HPDE6-E6E7 (cell line): ENCODE measurements around the gene STOX2.

Experiments
- DNase-seq: peaks from one replicate; pipeline ENCODE4 v3.0.0; 2011; ENCODE audit warnings: missing footprints; ENCODE audit errors: extremely low spot score

The STOX2 gene

GRCh38 chr4:183888564-183888963, 16.5 kb upstream of the STOX2 start:
- no peak for DNase-seq

DNA sequence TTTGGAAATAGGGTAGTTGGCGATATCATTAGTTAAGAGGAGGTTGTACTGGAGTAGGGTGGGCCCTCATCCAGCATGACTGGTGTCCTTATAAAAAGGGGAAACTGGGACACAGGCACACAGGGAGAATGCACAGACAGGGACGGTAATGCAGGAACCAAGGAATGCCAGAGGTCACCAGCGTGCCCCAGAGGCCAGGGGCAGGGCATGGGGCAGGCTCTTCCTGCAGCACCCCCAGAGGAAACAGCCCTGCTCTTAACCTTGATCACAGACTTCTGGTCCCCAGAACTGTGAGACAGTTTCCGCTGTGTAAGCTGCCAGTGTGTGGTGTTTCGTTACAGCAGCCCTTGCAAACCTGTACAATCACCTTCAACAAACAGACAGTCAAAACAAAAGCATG, 15.9 kb upstream of the STOX2 start:
- DNase-seq: no peak

GRCh38 chr4:183897193-183897592, 7.9 kb upstream of the STOX2 start:
- DNase-seq: no peak

GRCh38 chr4:183898456-183898855, 6.7 kb upstream of the STOX2 start:
- DNase-seq: no peak

DNA sequence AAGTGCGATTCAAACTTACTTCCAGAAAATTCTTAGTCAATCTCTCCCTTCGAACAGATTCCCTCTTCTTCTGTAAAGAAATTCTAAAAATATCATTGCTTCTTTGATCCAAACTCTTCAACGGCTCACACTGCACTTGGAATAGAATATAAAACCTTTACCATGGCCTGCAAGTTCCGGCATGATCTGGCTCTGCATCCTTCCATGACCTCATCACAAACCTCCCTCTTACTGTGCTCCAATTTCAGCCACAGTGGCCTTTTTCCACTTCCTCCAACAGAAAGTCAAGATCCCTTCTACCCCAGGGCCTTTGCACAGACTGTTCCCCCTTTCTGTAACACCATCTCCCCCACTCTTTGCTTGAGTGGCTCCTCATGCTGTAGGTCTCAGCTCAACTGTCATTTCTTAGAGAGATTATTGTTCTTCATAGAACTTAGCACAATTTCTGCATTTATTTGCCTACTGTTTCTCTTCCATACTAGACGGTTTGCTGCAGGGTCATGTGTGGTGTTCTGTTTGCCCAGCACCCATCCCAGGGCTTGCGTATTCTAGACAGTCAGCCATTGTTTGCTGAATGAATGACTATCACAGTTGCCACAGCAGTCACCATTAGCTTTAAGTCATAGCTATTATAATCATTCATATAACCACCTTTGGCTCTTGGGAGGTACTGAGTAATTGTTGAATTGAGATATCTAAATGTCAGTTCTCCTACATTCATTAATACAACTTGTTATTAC, 1.9 kb upstream of the STOX2 start:
- no peak for DNase-seq

DNA sequence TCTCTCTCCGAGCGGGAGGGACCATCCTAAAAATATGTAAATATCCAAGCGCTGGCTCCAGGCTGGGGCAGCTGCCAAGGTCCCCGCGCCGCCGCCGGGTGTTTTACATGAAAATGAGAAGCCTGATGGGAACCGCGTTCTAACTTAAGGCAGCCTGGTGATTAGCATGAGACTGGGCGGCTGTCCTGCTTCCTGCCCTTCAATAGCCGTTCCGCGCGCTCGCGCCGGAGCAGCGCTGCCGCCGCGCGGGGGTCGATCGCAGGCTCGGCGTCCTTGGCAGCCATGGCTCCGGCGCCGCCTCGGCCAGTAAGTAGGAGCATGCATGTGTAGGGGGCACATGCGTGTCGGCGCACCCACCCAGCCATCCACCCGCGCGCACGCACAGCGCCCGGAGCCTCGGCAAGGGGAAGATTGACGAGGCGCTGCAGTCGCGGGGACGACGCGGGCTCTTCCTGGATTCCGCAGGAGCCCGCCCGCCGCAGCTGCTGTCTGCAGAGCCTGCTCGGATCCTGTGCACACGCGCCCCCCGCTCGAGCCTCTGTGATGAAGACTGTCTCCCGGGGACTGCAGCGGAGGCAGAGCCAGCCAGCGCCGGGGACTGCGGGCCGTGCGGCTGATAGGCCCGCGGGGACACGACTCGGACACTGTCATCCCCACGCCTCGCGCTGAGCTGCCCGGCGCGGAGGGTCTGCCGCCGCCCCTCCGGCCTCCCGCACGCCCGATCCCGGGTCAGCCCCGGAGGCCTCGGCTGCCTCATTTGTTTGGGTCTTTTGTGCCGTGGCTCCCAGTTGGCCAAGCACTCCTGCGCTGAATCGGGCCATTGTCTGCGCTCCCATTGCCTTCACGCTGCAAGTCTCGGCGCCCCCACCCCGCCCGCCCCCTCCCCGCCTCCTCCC, 734 bp downstream of the STOX2 start:
- DNase-seq: peak; percentile 12

DNA sequence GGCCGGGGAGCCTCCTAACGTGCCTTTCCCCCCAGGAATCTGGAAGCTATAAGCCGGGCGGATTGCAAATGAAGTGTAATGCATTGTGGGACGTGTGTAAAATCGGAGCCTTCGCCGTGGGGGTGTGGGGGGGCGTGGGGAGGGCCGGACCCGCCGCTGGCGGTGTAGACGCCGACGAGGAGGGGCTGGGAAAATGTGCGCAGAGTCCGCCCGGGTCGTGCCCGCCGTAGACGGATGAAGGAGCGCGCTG, 1.3 kb downstream of the STOX2 start:
- no peak for DNase-seq

DNA sequence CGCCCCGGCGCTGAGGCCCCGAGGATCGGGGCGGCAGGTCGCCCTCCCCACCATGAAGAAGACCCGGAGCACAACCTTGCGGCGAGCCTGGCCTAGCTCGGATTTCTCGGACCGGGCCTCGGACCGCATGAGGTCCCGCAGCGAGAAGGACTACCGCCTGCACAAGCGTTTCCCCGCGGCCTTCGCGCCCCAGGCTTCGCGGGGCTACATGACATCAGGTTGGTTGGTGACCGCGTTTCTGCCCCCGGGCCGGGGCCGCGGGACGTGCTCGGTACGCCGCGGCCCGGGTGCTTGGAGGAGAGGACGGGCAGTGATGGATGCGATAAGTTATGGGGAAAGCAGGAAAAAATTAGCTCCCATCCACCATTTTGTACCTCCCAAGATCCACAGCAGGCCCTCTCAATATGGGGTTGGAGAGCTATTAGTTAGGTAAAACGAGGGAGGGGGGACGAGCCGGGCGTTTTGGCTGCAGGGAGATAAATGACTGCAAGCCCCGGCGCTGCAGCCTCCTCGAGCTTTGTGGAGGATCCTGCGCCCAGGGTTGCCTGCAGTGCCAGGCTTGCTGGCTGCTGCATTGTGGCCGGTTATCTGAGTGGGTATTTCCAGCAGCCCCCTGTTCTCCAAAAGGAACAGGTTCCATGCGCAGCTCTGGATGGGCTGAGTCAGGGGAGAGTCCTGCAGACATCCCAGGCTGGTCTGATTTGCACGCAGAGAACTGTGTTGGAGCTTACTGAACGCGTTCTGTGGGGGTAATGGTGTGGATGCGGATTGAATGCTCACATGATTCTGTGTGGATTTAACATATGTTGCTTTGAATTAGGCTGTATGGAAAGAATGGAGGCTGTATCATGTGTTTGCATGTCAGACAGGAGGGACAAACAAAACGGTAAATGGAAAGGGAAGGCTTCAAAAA, 1.9 kb downstream of the STOX2 start:
- no peak for DNase-seq

DNA sequence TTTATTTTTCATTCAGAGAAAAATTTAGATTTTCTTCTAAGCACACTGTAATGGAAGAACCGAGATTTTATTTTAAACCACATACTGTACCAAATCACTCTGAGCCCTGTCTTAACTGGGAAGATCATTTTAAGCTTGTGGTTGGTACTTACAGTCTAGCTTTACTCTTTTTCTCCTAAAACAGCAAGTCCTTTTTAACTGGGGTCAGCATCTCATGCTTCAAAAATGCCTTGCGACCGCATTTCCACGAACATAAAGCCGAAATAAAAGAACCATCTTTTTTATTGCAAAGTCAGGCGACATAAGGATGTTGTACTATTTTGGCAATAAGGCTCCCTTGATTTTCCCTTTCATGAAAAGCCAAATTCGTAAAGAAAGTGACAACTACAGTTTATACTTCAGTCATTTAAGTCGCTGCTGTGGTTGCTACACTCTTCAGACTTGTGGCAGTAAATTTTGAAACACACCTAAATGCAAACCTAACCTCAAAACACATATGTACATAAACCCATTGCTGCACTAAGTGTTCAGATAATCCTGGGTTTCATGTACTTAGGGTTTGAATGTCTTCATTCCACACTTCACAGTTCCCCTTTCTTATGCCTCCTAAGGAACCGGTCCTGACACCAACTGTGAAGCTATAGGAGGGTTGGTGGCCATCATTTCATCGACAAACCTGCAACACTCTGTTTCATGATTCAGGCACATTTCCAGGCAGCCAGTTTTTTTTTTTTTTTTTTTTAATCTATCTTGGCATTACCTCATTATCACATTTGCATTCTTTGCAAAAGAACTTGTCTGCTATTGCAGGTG, 3.0 kb downstream of the STOX2 start:
- DNase-seq: no peak

GRCh38 chr4:183909187-183909586, 4.1 kb downstream of the STOX2 start:
- DNase-seq: no peak

DNA sequence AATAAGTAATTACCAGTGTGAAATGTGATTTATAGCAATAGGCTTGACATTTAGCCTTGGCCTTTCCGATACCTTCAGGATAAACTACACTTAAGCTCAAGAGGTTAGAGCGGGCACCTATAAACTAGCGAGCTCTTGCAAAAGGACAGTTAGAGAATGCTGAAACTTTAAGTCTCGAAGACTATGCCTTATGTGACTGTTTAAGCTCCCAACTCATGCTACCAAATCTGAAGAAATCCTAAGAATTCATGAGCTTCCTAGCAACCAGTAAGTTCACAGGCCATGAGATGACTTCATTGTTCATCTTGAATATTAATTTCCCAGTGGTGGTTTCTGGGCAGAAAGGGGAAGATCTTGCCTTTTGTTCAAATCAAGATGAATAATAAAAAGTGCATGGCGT, 4.7 kb downstream of the STOX2 start:
- DNase-seq: no peak

DNA sequence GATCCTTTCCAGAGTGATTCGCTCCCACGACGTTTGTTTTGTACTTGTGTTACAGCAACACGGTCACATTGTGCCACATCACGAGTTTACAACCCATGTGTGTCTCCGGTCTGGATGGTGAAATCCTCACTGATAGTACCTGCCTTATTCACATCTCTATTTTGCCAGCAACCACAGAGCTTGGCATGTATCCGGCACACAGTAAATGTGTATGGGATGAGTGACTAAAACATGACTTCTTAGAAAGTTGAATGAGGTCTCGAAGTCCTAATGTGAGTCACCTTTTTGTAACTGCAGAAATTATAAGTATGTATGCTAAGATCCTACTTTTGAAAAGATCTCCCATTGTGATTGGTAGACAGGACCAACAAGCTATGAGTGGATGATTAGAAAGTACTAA, 7.5 kb downstream of the STOX2 start:
- no peak for DNase-seq

GRCh38 chr4:183915976-183916375, 10.9 kb downstream of the STOX2 start:
- DNase-seq: no peak

DNA sequence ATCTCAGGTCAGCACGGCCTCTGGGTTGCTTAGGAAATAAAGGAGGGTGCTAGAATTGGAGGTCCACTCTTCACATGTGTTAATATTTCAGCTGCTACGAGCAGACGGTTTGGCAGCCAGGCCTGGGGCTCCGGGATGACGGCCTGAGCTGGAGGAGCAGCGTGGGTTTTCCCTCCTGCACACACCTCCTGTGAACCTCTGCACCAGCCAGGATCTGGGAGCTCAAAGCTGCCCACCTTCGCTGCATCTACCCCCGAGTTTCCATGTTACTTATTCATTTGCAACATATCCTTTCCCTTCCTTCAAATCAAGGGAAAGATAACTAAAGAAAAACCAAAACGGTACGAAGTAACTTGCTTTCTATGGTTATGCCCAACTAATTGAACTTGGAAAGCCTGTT, 13.6 kb downstream of the STOX2 start:
- DNase-seq: no peak

DNA sequence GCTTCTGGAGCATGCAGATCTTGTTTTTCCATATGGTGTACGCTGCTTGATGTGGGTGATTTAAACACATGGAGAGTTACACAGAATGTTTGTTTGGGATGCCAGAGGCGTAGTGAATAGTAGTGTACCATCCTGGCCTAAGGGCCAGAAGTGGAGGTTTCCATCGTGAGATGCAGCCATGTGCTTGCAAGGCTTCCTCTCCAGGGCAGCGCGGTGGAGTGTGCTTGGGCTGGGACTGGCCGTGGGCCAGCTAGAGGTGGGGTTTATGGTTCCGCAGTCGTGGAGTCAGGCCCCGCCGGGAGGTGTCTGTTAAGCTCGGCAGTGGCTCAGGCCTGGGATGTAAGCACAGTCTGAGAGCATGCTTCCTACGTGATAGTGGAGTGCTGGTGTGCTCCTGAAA, 14.0 kb downstream of the STOX2 start:
- DNase-seq: no peak

DNA sequence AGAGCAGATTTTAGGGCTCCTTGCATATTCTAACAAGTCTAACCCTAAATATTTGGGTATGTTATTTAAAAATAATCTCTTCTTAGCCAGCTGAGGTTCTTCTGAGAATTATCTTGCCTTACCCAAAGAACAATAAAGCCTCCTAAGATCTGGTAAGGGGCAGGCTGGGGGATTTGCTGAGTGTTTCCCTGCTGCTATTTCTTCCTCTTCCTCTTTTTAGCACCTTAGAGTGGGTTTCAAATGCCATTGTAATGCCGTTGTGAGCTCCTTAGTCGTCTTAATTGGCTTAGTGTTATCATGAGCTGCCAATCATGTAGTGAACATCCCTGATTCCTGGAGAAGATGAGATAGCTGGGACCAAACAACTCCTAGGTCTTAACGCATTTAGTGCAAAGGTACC, 15.4 kb downstream of the STOX2 start:
- no peak for DNase-seq

DNA sequence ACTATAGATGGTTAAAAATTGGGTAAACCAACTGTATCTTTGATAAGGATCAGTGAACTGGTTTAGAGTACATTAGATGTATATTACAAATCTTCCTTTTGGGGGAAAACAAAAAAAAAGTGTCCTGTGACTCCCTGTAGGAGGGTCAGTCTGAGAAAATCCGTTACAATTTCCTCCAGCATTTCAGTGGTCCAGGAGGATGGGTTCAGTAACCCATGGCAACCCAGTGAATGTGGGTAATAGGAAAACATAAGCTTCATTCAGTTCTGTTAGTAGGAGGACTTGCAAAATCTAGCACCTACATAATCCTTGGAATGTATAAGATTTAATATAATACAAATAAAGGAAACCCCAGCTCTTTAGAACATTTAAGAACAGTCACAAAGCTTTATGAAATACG, 16.2 kb downstream of the STOX2 start:
- no peak for DNase-seq

- no peak for DNase-seq
These were observed 19.4 kb downstream of the STOX2 start for GRCh38 chr4:183924362-183925044.

DNA sequence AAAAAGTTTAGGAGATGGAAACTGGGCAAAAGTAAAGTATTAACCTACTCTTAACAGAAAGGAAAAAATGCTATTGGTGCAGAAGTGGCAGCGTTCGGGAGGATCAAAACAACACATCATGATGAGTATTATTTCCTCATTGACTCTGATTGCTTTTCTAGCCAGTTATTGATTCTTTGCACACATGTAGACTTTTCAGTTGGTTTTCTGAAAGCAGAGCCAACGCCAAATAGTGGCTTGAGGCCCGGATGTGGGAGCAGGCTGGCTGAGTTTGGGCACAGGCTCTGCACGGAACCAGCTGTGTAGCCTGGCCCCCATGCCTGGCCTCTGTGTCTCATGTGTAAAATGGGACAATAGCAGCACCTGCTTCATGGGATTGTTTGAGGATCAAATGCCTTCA, 21.8 kb downstream of the STOX2 start:
- no peak for DNase-seq

GRCh38 chr4:183932576-183932975, 27.5 kb downstream of the STOX2 start:
- DNase-seq: no peak

- DNase-seq: no peak
These were observed 29.7 kb downstream of the STOX2 start for GRCh38 chr4:183934761-183935160.
